GM10266 (cell line): Measurements from ENCODE around the gene RGL1.
"Not testable (repeated sequence)": the region's sequence is repeated elsewhere in the genome, so short reads cannot be mapped to it uniquely, and the experiment has no call there.

Experiments used
- DNase-seq: peaks from one replicate; pipeline ENCODE4 v3.0.0; 2012; ENCODE audit errors: extremely low spot score
- CTCF ChIP-seq: IDR thresholded peaks from 2 replicates; pipeline ENCODE4 v1.5.1; 2012; ENCODE audit warnings: mild to moderate bottlenecking, low read depth; ENCODE audit not compliant: control insufficient read depth, insufficient read depth; ENCODE audit errors: missing control alignments

RGL1 gene

GRCh38 chr1:183778045-183778444 lies 26.9 kb upstream of the RGL1 start:
- DNase-seq, result no peak
- TF ChIP-seq CTCF, result no peak

- DNase-seq, result no peak
- no peak for TF ChIP-seq CTCF
Observed at GRCh38 chr1:183778568-183779433, 26.1 kb upstream of the RGL1 start.

GRCh38 chr1:183780159-183780558 lies 24.8 kb upstream of the RGL1 start:
- no peak for DNase-seq
- TF ChIP-seq CTCF, result no peak

GRCh38 chr1:183780757-183781156 lies 24.2 kb upstream of the RGL1 start:
- DNase-seq, result no peak
- TF ChIP-seq CTCF, result no peak

- DNase-seq, result no peak
- no peak for TF ChIP-seq CTCF
Observed at GRCh38 chr1:183783342-183783741, 21.6 kb upstream of the RGL1 start.

GRCh38 chr1:183783767-183784637 lies 20.9 kb upstream of the RGL1 start:
- no peak for DNase-seq

GRCh38 chr1:183785921-183786320 lies 19.0 kb upstream of the RGL1 start:
- not testable (repeated sequence) for DNase-seq

More at GRCh38 chr1:183783767-183784637, 20.9 kb upstream of the RGL1 start:
- TF ChIP-seq CTCF, result no peak
